Kidney (tissue), 14 donors: ENCODE data around the gene COL4A4. TPM values are rescaled to one million over a fixed set of nuclear protein-coding genes. Genes with fewer than 3 reads are reported as not detected.

ENCODE experiments used
- DNase-seq, 5 donors: peaks; one replicate each; pipeline ENCODE4 v3.0.0-alpha.2; 2013 to 2020
- FAIRE-seq: peaks from 2 replicates; lab custom pipeline; 2012; peaks lifted over from hg19 to GRCh38; lab: Jason Lieb, UNC
- H3K27ac ChIP-seq, 2 donors: one replicate each; pipeline ENCODE4 v1.7.0; 2013; ENCODE audit warnings: low read depth in 2 of 2, low read length in 2 of 2, inconsistent platforms in 1 of 2
- H3K27me3 ChIP-seq: one replicate; pipeline ENCODE4 v1.7.1; 2013; ENCODE audit warnings: low read length, inconsistent platforms; ENCODE audit not compliant: control insufficient read depth, insufficient read depth
- H3K36me3 ChIP-seq, 3 donors: one replicate each; pipeline versions ENCODE4 v1.7.0 to v1.7.1; 2013; ENCODE audit warnings: low read length in 3 of 3, control low read depth in 1 of 3, inconsistent platforms in 1 of 3; ENCODE audit not compliant: insufficient read depth in 3 of 3, control insufficient read depth in 2 of 3
- H3K4me1 ChIP-seq, 3 donors: one replicate each; pipeline versions ENCODE4 v1.7.0 to v1.7.1; 2013; ENCODE audit warnings: low read length in 3 of 3, inconsistent platforms in 1 of 3, low read depth in 1 of 3; ENCODE audit not compliant: control insufficient read depth in 2 of 3, insufficient read depth in 2 of 3
- H3K4me3 ChIP-seq, 3 donors: one replicate each; pipeline versions ENCODE4 v1.7.0 to v1.8.1; 2013; ENCODE audit warnings: low read length in 3 of 3, control low read depth in 1 of 3, inconsistent platforms in 1 of 3
- H3K9ac ChIP-seq, 3 donors: one replicate each; pipeline versions ENCODE4 v1.7.0 to v1.7.1; 2013; ENCODE audit warnings: low read length in 3 of 3, control low read depth in 1 of 3, inconsistent platforms in 1 of 3
- H3K9me3 ChIP-seq, 3 donors: one replicate each; pipeline versions ENCODE4 v1.7.0 to v1.7.1; 2013; ENCODE audit warnings: low read length in 3 of 3, control low read depth in 1 of 3, inconsistent platforms in 1 of 3; ENCODE audit not compliant: control insufficient read depth in 2 of 3, insufficient read depth in 1 of 3
- intact Hi-C: fragments of 100-400 bp; cut with DNase I; formaldehyde crosslinking; loops from one replicate; pipeline ENCODE4 v1.11.1; 2022
- polyA plus RNA-seq: library from polyadenylated mRNA; stranded (reverse); fragments of 350-450 nt; fragmentation: Illumina TruSeq; extraction: RNeasy Lipid Tissue Mini Kit (QIAGEN cat#74804); gene quantifications from one replicate; pipeline ENCODE4 v1.2.3, GENCODE V29; 2014; ENCODE audit warnings: low read depth, low replicate concordance; ENCODE audit not compliant: insufficient read depth
- total RNA-seq: library from RNA; stranded (reverse); fragmentation: NEBNext Ultra II Directional; extraction: Animal tissue kit (Norgen Biotek cat#: 25700); gene quantifications from one replicate; pipeline ENCODE4 v1.2.1, GENCODE V29; 2021
- TF ChIP-seq, protein P1 (sequence below): IDR thresholded peaks from 3 replicates; pipeline ENCODE4 v1.5.1; 2012; ENCODE audit warnings: mild to moderate bottlenecking, moderate library complexity, borderline replicate concordance; ENCODE audit not compliant: insufficient read depth; ENCODE audit errors: extremely low read depth
- donor health status: control.
- donor health status: control.
- donor health status: control.
- donor health status: control.
- donor health status: control.
- donor health status: DM: yes; HTN: yes; CAD: no.
- donor health status: Normal renal cell carcinoma (clear cell type).

Gene COL4A4
- total and polyA plus RNA-seq, 2 donors from 2014 or later = 7.2 to 53.3 TPM

DNA sequence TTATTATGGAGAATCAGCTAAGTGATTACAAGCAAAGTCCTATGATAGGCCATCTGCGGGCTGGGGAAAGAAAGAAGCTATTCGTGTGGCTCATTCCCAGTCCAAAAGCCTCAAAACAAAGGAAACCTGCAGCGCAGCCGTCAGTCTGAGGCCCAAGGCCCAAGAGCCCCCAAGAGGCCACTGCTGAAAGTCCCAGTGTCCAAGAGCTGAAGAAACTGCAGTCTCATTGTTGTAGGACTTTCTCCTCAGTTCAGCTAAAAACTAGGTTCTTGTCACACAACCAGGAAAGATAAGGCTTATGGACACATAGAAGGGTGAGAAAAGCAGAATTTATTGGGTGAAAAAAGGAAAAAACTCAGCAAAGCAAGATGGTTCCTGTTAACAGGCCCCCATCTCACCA is 185.0 kb downstream of the COL4A4 start:
- Histone ChIP-seq H3K4me1 (no peaks in the 10 kb centered on the region), H3K36me3 (no peaks in the 10 kb centered on the region), H3K9me3 (no peaks in the 10 kb centered on the region), H3K4me3 (no peak overlapping the region), H3K9ac (no peak overlapping the region), H3K27ac (no peak overlapping the region), H3K27me3 (no peaks in the 10 kb centered on the region)
- no peak for DNase-seq
- TF ChIP-seq, protein P1, sequence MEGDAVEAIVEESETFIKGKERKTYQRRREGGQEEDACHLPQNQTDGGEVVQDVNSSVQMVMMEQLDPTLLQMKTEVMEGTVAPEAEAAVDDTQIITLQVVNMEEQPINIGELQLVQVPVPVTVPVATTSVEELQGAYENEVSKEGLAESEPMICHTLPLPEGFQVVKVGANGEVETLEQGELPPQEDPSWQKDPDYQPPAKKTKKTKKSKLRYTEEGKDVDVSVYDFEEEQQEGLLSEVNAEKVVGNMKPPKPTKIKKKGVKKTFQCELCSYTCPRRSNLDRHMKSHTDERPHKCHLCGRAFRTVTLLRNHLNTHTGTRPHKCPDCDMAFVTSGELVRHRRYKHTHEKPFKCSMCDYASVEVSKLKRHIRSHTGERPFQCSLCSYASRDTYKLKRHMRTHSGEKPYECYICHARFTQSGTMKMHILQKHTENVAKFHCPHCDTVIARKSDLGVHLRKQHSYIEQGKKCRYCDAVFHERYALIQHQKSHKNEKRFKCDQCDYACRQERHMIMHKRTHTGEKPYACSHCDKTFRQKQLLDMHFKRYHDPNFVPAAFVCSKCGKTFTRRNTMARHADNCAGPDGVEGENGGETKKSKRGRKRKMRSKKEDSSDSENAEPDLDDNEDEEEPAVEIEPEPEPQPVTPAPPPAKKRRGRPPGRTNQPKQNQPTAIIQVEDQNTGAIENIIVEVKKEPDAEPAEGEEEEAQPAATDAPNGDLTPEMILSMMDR = no peak
- intact Hi-C loops = no loop called here
- FAIRE-seq = no peak

DNA sequence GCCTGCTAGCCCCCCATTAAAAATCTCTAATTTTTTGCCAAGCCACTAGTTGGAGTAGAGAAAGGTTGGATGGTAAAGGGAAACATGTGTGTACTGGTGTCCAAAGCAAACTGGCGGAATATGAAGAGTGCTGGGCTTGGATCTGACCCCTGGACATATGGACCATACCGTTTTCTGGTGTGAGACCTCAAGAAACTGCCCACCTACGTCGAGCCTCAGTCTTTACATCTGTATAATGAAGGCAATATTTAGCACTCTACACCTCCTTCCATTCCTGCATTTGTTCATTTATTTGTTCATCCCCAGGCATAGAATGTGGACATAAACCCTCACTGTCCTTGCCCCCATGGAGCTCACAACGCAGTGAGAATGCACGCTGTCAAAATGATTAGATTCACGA is 185.7 kb downstream of the COL4A4 start:
- TF ChIP-seq, protein P1 = no peak
- FAIRE-seq = no peak
- DNase-seq = no peak
- Histone ChIP-seq H3K9me3 (no peaks in the 10 kb centered on the region), H3K27ac (no peak overlapping the region), H3K9ac (no peak overlapping the region), H3K36me3 (no peaks in the 10 kb centered on the region), H3K27me3 (no peaks in the 10 kb centered on the region), H3K4me3 (no peak overlapping the region), H3K4me1 (no peaks in the 10 kb centered on the region)
- intact Hi-C loops = no loop called here

DNA sequence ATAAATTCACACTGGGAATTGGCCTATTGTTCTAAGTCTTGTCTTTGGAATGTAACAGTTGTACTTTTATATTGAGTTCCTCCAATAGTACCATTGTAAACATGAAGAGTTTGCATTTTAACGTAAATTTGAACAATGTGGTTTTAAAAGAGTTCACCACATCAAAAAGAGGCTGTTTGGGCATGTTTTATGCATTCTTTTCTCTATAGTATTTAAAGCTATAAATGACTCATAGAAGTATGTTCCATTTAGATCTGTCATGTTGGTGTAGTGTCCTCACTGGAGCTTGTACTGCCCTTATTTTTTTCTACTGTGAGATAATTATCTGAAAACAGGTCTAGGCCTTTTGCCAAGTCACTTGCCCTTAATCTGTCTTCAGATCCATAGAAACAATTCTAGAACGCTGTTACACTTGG is 186.2 kb downstream of the COL4A4 start:
- Histone ChIP-seq H3K27ac (no peak overlapping the region), H3K9me3 (no peaks in the 10 kb centered on the region), H3K9ac (no peak overlapping the region), H3K36me3 (no peaks in the 10 kb centered on the region), H3K4me1 (no peaks in the 10 kb centered on the region), H3K4me3 (no peak overlapping the region), H3K27me3 (no peaks in the 10 kb centered on the region)
- DNase-seq (no peak), FAIRE-seq (no peak)
- TF ChIP-seq, protein P1 = no peak
- intact Hi-C loops = no loop called here

DNA sequence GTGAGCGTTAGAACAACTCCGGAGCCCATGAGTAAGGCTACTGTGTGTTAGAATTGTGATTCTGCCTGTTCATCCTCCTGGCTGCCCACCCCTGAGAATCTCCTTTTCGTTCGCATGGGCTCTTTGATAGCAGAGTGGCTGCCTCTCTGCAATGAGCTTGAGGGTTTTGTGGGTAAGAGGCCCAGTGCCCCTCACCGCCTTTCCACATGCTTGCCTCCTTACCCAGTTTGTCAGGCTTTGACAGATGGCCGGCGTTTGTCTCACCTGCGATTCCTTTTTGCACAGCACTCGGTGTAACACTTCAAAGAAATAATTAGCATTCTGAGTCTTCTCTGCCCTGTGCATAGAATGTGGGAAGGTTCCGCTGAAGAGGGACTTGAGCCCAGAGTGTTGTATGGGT is 190.2 kb downstream of the COL4A4 start:
- H3K36me3 ChIP-seq = no peaks in the 10 kb centered on the region
- DNase-seq (no peak), FAIRE-seq (no peak)
- no peaks in the 10 kb centered on the region for H3K27me3 ChIP-seq
- H3K4me1 ChIP-seq = no peaks in the 10 kb centered on the region
- H3K9ac ChIP-seq = no peak overlapping the region
- H3K4me3 ChIP-seq = no peak overlapping the region
- H3K27ac ChIP-seq = no peak overlapping the region
- intact Hi-C loops = no loop called here
- TF ChIP-seq, protein P1 = no peak
- H3K9me3 ChIP-seq = no peaks in the 10 kb centered on the region
